Glomerular endothelial cell (primary cell): ENCODE results near the gene PAPOLB. TPM values are rescaled to one million over a fixed set of nuclear protein-coding genes. Genes with fewer than 3 reads are reported as not detected.
"Not testable (repeated sequence)": the region's sequence is repeated elsewhere in the genome, so short reads cannot be mapped to it uniquely, and the experiment has no call there.

Experiments used
- DNase-seq: peaks from one replicate; pipeline ENCODE4 v3.0.0-alpha.2; 2011; ENCODE audit warnings: low read depth, low spot score; ENCODE audit errors: extremely low read depth
- total RNA-seq: library from RNA; depleted of rRNA; stranded (reverse); fragments of >200 nt; gene quantifications from 2 replicates; pipeline ENCODE4 v1.2.3, GENCODE V29; 2015

PAPOLB gene
- not detected in 2 replicates for total RNA-seq

DNA sequence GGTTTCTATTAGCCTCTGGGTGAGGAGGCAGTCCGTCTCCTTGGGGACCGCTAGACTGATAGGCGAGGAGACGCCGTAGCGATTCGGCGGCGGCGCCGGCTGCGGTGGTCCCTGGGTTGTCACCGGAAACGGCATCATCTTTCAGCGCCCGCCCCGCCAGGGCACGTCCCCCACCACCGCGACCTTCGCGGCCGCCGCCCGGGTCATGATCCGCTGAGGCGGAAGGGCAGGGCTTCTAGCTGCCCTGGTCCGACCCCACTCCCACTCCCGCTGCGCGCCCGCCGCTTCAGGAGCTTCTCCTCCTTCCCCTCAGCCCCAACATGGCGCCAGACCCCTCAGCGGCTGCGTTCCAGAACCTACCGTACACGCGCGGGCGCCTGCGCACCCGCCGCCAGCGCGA is at the start of gene PAPOLB:
Gene PAPOLB (minus strand): TSS at position 358 of the 400 bp plus-strand sequence. CDS start 220 bp downstream, at position 138.
- no peak for DNase-seq

DNA sequence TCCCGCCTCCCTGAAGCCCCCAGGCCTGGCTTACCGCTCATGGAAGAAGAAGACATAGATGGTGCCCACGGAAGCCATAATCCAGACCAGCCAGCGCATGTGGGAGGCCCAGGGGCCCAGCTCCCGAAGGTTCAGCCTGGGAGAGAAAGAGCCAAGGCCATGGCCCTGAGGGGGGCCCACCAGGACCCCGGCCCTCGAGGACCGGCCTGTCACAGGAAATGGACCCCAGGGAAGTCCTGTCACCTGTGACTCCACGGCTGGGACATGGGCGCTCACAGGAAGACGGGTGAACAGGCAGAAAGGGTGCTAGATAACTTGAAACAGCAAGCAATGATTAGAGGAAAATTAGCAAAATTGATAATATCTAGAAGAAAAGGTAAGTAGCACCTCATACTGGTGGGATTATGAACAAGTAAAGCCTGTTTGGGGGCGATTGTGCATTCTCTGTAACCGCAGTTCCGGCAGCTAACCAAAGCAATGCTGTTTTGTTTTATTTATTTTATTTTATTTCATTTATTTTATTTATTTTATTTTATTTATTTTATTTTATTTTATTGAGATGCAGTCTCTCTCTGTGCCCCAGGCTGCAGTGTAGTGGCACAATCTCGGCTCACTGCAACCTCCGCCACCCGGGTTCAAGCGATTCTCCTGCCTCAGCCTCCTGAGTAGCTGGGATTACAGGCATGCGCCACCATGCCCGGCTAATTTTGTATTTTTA is 49.4 kb upstream of the PAPOLB start:
- no peak for DNase-seq

DNA sequence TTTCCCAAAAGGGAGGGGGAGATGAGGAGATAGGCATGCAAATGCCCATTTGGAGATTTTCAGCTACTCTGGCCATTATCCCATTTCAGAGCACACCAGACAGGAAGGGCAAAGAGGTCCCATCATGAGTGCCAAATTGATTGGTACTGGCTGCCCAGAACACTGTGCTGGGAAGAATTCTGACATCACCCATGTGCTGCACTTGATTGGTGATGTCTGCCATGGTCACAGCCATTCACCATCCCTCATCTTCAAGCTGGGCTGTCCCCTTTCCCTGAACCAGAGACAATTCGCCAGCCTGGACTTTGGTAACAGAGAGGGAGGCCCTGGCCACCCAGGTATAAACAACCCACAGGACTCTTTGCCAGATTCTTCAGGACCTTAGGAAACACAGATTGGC is 44.9 kb upstream of the PAPOLB start:
- no peak for DNase-seq

DNA sequence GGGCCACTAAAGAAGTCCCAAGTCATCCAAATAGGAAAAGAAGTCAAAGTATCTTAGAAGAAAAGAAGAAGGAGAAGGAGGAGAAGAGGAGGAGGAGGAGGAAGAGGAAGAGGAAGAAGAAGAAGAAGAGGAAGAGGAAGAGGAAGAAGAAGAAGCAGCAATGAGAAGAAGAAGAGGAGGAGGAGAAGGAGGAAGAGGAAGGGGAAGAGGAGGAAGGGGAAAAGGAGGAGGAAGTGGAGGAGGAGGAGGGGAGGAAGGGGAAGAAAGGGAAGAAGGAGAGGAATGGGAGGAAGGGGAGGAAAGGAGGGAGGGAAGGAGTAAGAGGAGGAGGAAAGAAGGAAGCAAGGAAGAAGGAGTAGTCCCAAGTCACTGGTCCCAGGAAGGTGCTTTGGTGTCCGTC is 43.3 kb upstream of the PAPOLB start:
- DNase-seq: no peak

DNA sequence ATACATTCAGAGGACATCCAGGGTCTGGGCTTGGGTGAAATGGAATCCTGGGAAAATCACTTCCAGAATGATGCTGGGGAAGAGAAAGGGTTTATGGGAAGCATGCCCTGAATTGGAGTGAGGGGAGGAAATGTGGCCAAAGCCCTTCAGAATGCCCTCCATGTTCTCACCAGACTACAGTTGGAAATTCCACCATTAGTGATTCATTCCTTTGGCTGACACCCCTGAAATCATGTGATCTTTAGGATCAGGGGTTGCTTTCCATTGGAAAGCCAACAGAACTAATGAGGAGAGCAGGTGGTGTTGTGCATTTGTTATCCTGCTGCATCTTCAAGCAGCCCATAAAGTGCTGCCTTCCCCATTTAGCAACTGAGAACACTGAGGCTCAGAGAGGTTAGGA is 42.5 kb upstream of the PAPOLB start:
- no peak for DNase-seq

DNA sequence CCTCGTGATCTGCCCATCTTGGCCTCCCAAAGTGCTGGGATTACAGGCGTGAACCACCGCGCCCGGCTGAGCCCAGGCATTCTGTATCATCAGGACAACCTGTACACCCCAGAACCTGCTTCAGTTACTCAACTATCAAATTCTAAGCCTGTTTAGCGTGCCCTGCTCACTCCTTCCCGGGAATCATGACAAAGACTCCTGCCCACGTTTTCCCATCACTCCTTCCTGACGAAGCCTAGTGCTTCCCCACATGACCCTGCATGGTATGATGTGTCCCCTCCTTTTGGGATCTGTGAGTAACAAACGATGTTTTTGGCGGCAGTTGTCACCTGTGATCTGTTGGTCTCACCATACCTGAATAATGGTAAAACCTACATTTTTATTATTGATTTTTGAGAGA is 33.9 kb upstream of the PAPOLB start:
- DNase-seq: no peak

DNA sequence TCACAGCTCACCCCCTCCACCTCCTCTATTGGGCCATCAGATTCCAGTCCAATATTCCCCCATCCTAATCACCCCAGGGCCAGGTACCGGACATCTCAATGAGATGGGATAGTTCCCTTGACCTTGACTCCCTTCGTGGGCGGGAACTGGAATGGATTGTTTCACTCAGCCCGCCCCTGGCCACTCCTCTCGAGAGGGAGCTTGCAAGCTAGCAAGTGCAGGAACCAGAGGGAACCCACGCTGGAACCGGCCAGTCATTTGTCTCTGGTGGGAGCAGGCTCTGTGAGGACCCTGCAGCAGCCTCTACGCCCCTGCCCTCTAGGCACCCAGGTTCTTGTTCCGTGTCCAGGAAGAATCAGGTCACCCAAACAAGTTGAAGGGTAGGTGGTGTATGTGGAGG is 32.7 kb upstream of the PAPOLB start:
- no peak for DNase-seq

DNA sequence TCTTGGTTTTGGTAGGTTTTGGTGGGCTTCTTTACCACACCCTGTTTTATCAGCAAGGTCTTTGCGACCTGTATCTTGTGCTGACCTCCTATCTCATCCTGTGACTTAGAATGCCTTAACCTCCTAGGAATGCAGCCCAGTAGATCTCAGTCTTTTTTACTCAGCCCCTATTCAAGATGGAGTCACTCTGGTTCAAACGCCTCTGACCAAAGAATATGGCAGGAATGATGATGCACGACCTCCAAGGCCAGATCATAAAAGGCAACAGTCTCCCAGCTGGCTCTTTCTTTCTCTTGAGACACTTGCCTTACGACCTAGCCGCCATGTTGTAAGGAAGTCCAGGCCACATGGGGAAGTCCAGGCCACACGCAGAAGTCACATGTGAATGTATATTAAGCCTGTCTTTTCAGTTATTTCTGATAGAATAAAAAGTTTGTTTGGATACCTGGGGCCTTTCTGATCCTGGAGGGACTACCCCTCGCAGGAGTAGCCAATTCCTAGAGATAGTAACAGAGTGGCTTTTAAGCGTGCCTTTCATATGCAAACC is 32.2 kb upstream of the PAPOLB start:
- no peak for DNase-seq

DNA sequence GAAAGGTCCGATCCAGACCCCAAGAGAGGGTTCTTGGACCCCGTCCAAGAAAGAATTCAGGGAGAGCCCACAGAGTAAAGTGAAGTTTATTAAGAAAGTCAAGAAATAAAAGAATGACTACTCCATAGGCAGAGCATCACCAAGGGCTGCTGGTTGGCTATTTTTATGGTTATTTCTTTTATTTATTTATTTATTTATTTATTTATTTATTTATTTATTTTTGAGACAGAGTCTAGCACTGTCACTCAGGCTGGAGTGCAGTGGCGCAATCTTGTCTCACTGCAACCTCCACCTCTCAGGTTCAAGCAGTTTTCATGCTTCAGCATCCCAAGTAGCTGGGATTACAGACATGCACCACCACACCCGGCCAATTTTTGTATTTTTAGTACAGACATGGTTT is 31.4 kb upstream of the PAPOLB start:
- not testable (repeated sequence) for DNase-seq

DNA sequence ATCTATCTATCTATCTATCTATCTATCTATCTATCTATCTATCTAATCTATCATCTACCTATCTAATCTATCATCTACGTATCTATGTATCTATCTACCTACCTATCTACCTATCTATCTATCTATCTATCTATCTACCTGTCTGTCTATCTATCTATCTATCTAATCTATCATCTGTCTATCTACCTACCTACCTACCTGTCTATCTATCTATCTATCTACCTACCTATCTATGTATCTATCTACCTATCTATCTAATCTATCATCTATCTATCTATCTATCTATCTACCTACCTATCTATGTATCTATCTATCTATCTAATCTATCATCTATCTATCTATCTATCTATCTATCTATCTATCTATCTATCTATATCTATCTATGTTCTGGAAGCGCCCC is 29.7 kb upstream of the PAPOLB start:
- not testable (repeated sequence) for DNase-seq

DNA sequence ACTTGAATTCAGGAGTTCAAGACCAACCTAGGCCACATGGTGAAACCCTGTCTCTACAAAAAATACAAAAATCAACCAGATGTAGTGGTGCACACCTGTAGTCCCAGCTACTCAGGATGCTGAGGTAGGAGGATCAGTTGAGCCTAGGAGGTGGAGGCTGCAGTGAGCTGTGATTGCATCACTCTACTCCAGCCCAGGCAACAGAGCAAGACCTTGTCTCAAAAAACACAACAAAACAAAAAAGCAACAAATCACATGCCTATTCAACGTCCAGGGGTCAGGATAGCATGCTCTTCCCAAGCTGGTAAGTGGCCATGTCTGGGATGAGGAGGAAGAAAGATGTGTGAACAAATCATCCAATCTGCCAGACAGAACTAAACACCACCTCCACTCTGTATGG is 27.9 kb upstream of the PAPOLB start:
- DNase-seq: no peak

DNA sequence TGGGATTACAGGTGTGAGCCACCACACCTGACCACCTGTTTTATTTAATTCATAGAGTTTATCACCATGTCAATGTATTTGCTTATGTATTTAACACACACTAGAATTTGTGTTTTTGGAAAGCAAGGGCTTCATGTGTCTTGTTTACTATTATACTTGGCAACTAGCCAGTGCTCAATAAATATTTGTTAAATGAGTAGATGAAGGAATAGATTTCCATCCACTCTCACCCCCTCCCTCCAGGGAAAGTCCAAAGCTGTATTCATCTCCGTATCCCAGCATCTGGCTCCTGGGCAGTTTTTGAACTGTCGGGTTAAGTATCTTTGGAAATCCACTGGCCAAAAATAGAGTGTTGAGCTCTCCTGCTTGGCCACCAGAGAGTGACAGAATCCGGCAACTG is 26.3 kb upstream of the PAPOLB start:
- DNase-seq: no peak

DNA sequence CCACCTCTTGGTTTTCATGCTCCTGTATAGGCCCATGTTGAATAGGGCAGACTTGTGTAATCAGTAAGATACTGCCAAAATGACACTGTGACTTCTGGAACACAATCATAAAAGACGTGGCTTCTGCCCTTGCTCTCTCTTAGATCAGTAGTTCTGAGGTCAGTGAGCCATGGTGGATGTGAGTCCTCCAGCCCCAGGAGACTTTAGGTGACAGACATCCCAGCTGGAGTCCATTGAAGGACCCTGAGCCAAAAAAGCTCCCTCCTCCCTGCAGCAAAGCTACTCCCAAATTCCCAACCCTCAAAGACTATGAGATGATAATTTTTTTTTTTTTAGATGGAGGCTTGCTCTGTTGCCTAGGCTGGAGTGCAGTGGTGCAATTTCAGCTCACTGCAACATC is 24.8 kb upstream of the PAPOLB start:
- DNase-seq: no peak

DNA sequence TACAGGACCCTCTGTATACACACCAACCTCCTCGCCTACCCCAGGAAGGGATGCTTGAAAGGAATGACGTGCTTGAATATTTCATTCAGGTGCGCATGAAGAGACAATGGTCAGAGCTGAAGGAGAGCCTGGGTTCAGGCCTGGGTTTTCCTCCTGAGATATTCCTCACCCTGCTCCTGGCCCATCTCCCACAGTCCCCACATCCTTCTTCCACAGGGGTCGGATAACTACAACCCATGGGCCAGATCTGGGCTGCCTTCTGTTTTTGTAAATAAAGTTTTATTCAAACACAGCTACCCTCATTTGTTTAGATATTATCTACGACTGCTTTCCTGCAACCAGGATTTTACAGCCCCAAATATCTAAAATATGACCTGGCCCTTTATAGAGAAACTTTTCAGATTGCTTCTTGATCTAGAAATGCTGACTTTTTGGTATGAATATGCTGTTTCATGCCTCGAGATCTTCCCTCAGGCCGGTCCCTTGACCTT is 23.5 kb upstream of the PAPOLB start:
- DNase-seq: no peak

DNA sequence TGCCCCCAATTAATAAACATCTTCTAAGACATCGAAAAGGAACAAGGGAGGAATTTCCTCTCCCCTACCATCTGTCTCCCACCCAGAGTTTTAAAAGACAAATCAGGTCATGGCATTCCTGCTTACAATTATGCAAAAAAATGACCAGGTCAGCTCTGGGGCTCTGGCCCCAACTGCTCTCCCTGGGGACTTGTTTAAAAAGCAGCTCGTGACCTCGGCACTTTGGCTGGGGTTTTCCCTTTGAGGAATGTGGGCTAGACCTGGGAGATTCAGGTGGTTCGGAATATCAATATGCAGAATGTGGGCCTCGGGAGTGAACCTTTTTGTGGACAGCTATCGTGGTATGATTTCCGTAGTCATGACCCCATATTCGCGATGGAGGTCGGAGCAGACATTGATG is 22.3 kb upstream of the PAPOLB start:
- DNase-seq: no peak

DNA sequence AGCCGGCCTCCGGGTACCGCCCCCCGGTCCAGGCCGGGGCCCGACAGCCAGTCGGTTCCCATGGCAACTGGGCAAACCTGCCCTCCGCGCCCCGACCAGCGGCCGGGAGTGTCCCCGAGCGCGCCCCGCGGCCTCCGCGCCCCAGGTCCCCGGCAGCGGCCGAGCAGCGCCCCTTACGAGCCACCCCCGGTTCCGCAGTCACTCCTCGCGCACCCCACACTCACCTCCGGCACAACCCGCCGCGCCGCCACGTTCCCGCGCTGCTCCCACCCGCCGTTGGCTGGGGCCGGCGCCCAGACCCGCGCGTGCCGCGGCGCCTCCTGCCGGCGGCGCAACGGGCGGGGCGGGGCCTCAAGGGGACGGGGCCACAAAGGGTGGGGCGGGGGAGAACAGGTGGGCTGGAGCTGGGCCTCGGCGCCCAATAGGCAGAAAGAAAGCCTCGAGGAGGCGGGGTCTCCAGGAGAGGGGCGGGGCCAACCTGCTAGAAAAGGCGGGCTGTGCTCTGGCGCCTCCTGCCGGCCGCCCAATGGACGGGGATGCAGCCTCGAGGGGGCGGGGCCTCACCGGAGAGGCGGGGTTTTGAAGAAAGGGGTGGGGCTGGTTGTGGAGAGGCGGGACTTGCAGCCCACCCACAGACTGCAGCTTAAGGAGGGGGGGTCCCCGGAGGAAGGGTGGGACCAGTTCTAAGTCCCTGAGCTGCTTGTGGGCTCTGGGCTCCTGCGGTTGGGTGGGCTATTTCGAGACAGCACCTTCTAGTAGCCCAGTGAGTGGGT is 21.7 kb upstream of the PAPOLB start, which contains the start of gene RADIL:
Gene RADIL (minus strand): TSS at position 345 of the 773 bp plus-strand sequence. CDS start 5,577 bp downstream, outside the sequence.
- no peak for DNase-seq

DNA sequence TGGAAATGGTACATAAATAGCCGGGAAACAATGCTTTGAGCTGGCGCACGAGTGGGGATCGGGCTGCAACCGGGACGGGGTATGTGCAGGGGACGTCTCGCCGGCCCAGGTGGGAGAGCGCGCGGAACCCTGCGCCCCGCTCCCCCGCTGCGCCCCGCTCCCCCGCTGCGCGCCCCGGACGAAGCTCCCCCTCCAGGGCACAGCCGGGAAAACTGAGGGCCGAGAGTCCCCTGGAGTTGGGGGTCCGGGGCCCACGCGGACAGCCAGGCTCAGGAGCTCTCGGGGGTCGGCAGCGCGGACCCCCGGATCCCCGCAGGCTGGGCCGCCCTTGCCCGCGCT is 21.2 kb upstream of the PAPOLB start:
- no peak for DNase-seq

DNA sequence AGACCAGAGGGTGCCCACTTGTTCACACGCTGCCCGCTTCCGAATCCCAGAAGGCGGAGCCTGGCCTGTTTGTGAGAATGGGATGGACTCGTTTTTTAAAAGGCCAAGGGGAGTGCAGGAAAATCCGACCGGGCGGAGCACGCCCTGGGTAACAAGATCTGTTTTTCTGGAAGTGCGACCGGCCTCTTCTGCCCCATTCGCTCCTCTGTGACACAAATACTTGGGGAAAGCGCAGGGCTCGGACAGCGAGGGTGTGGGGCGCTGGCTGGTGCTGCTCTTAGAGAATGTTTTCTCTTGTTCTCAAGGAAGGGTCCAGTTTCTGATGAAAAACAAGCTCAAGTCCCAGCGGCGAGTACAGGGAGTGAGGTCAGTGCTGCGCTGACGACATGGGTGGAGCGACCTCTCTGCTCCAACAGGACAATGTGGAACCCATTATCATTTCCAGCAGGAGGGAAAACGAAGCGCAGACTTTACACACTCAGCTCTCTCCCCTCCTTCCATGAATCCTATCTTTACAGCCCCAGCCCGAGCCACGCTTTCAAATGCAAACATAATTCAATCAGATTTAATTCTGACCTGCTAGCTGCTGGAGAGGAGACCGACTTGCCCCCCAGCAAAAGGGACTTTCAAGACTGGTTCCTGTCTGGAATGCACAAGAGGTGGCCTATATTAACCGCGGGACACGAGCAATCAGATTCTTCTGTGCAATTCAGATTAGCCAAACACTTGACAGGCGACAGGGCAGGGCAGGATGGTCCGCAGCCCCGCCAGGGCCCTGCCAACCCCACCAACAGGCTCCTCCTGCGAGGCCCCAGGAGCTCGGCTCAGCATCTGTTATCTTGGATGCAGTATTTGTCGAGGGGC is 20.6 kb upstream of the PAPOLB start:
- DNase-seq: no peak

DNA sequence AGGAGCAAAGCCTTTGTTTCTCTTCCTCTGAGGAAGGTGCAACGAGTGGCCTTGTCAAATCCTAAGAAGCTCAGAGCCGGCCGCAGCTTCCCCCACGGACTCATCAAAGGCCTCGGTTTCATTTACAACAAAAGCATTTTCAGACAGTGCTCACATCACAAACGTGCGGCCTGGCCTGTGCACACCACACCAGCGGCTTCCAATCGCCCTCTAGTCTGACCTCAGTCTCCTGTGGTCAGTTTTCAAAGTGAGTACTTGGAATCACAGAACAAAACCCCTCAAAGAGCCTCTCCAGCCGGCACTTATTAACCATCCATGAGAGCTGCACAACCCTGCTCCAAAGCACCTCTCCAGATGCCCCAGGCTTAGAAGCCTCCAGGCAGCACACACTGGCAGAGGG is 18.4 kb upstream of the PAPOLB start:
- no peak for DNase-seq

DNA sequence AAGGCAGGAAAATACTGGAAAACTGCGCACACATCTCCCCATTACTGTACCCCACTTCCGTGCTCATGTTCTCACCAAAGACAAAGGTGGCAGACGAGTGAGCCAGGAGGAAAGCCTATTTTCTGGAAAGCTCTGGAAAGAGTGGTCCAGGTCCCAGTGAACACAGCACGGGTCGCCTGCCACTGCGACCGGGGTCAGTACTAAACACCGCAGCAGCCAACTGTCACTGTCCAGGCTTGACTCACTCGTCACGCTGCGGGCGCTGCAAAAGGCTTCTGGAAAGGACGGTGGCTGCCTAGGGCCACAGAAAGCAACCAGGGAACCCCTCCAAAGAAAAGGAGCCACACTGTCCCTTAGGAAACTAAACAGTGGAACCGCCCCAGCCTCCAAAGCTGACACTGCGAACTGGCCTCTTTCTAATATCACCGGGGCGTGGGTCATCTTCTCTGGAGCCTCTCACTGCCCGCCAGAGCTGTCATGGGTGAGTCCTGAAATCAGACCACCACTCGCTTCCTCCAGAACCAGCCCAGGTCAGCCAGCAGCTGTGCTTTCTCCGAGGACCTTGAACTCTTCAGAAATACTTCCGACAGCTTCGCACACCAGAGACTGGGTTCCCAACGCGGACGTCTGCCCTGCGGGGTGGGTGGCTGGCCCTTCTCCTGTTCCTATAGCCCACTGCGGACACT is 17.7 kb upstream of the PAPOLB start:
- no peak for DNase-seq
